ENCODE data around the gene SLC16A14. TPM values are rescaled to one million over a fixed set of nuclear protein-coding genes. Genes with fewer than 3 reads are reported as not detected.
A peak's percentile ranks its signal among the peaks of the same experiment; 100 is the strongest.

The SLC16A14 gene
- total RNA-seq, 2 donors from 2014 or later = 5.3 to 7.9 TPM

GRCh38 chr2:230069402-230069801 lies 678 bp upstream of the SLC16A14 start:
- intact Hi-C loops (cut with DNase I) = loop anchor here (2.0 to 5.0 kb wide), 3 partner anchors 57 to 543 kb away; no protein-coding TSS in a partner anchor
- Histone ChIP-seq H3K9me3 (no peaks in the 10 kb centered on the region), H3K36me3 (no peaks in the 10 kb centered on the region), H3K27me3 (no peaks in the 10 kb centered on the region), H3K4me3 (no peak overlapping the region), H3K27ac (no peak overlapping the region), H3K9ac (ENCODE audit: low read depth in 2 of 2, low read length in 2 of 2) (no peak overlapping the region), H3K4me1 (no peaks in the 10 kb centered on the region)
- TF ChIP-seq CTCF (IDR thresholded peaks at IDR 0.05) = no peak
- DNase-seq = no peak

- Histone ChIP-seq H3K36me3 (no peaks in the 10 kb centered on the region), H3K9me3 (no peaks in the 10 kb centered on the region), H3K4me1 (no peaks in the 10 kb centered on the region), H3K4me3 (peak overlapping the region; percentile 65), H3K27ac (no peak overlapping the region), H3K27me3 (no peaks in the 10 kb centered on the region), H3K9ac (ENCODE audit: low read depth in 2 of 2, low read length in 2 of 2) (peak overlapping the region; percentile 76 to 88)
- intact Hi-C loops (cut with DNase I) = loop anchor here (2.0 to 5.0 kb wide), 3 partner anchors 56 to 544 kb away; no protein-coding TSS in a partner anchor
- TF ChIP-seq CTCF (IDR thresholded peaks at IDR 0.05) = no peak
- peak; percentile 56 for DNase-seq
Measured at GRCh38 chr2:230068016-230068650, 591 bp downstream of the SLC16A14 start.

GRCh38 chr2:230060672-230061293 lies 7.9 kb downstream of the SLC16A14 start:
- no peak for TF ChIP-seq CTCF (IDR thresholded peaks at IDR 0.05)
- H3K4me1 ChIP-seq = no peaks in the 10 kb centered on the region
- no peak overlapping the region for H3K27ac ChIP-seq
- intact Hi-C loops (cut with DNase I) = no loop called here
- H3K27me3 ChIP-seq = no peaks in the 10 kb centered on the region
- no peak overlapping the region for H3K4me3 ChIP-seq
- DNase-seq = no peak
- no peaks in the 10 kb centered on the region for H3K36me3 ChIP-seq
- no peak overlapping the region for H3K9ac ChIP-seq (ENCODE audit: low read depth in 2 of 2, low read length in 2 of 2)
- H3K9me3 ChIP-seq = no peaks in the 10 kb centered on the region

GRCh38 chr2:230053753-230054478 lies 14.8 kb downstream of the SLC16A14 start:
- no peaks in the 10 kb centered on the region for H3K27me3 ChIP-seq
- H3K9ac ChIP-seq (ENCODE audit: low read depth in 2 of 2, low read length in 2 of 2) = no peak overlapping the region
- no peaks in the 10 kb centered on the region for H3K4me1 ChIP-seq
- no peaks in the 10 kb centered on the region for H3K36me3 ChIP-seq
- no peak for DNase-seq
- intact Hi-C loops (cut with DNase I) = no loop called here
- H3K4me3 ChIP-seq = no peak overlapping the region
- TF ChIP-seq CTCF (IDR thresholded peaks at IDR 0.05) = no peak
- no peaks in the 10 kb centered on the region for H3K9me3 ChIP-seq
- H3K27ac ChIP-seq = no peak overlapping the region

- intact Hi-C loops (cut with DNase I) = no loop called here
- TF ChIP-seq CTCF (IDR thresholded peaks at IDR 0.05) = no peak
- no peak for DNase-seq
- no peaks in the 10 kb centered on the region for H3K36me3 ChIP-seq
- no peaks in the 10 kb centered on the region for H3K4me1 ChIP-seq
- H3K9me3 ChIP-seq = no peaks in the 10 kb centered on the region
- H3K27ac ChIP-seq = no peak overlapping the region
- no peaks in the 10 kb centered on the region for H3K27me3 ChIP-seq
- H3K9ac ChIP-seq (ENCODE audit: low read depth in 2 of 2, low read length in 2 of 2) = no peak overlapping the region
- H3K4me3 ChIP-seq = no peak overlapping the region
Measured at GRCh38 chr2:230052299-230052698, 16.4 kb downstream of the SLC16A14 start.
